ENCODE results near the gene ATG5. TPM values are rescaled to one million over a fixed set of nuclear protein-coding genes. Genes with fewer than 3 reads are reported as not detected.

ATG5 gene
- total RNA-seq, 1 donor from 2014 or later, result 40.8 TPM

GRCh38 chr6:106290954-106291353 is 34.6 kb downstream of the ATG5 start:
- TF ChIP-seq CTCF (IDR thresholded peaks at IDR 0.05; ENCODE audit: unreplicated experiment), result no peak
- Mint-ChIP-seq H3K4me3 (ENCODE audit: low read depth) (no peak overlapping the region), H3K27me3 (no peaks in the 10 kb centered on the region), H3K4me1 (ENCODE audit: low read depth) (peaks cover 13% of the 10 kb centered on the region), H3K27ac (no peak overlapping the region), H3K9me3 (ENCODE audit: low read depth) (peaks cover 5% of the 10 kb centered on the region), H3K36me3 (ENCODE audit: insufficient read depth) (peaks cover 22% of the 10 kb centered on the region)
- DNase-seq (ENCODE audit: low spot score, unreplicated experiment), result no peak

GRCh38 chr6:106290032-106290431 is 35.5 kb downstream of the ATG5 start:
- no peak overlapping the region for H3K27ac Mint-ChIP-seq
- H3K4me3 Mint-ChIP-seq (ENCODE audit: low read depth), result no peak overlapping the region
- H3K36me3 Mint-ChIP-seq (ENCODE audit: insufficient read depth), result peaks cover 21% of the 10 kb centered on the region
- H3K27me3 Mint-ChIP-seq, result no peaks in the 10 kb centered on the region
- DNase-seq (ENCODE audit: low spot score, unreplicated experiment), result no peak
- peaks cover 5% of the 10 kb centered on the region for H3K9me3 Mint-ChIP-seq (ENCODE audit: low read depth)
- TF ChIP-seq CTCF (IDR thresholded peaks at IDR 0.05; ENCODE audit: unreplicated experiment), result no peak
- H3K4me1 Mint-ChIP-seq (ENCODE audit: low read depth), result peaks cover 13% of the 10 kb centered on the region

GRCh38 chr6:106287215-106287614 is 38.3 kb downstream of the ATG5 start:
- no peak for TF ChIP-seq CTCF (IDR thresholded peaks at IDR 0.05; ENCODE audit: unreplicated experiment)
- Mint-ChIP-seq H3K4me1 (ENCODE audit: low read depth) (peaks cover 13% of the 10 kb centered on the region), H3K27ac (peak overlapping the region; percentile 56), H3K4me3 (ENCODE audit: low read depth) (no peak overlapping the region), H3K27me3 (no peaks in the 10 kb centered on the region), H3K9me3 (ENCODE audit: low read depth) (peaks cover 8% of the 10 kb centered on the region), H3K36me3 (ENCODE audit: insufficient read depth) (peaks cover 18% of the 10 kb centered on the region)
- no peak for DNase-seq (ENCODE audit: low spot score, unreplicated experiment)

- Mint-ChIP-seq H3K27ac (no peak overlapping the region), H3K4me3 (ENCODE audit: low read depth) (no peak overlapping the region)
Measured at GRCh38 chr6:106286746-106287145, 38.8 kb downstream of the ATG5 start.

GRCh38 chr6:106283481-106283880 is 42.1 kb downstream of the ATG5 start:
- Mint-ChIP-seq H3K9me3 (ENCODE audit: low read depth) (peaks cover 3% of the 10 kb centered on the region), H3K4me3 (ENCODE audit: low read depth) (no peak overlapping the region), H3K4me1 (ENCODE audit: low read depth) (peaks cover 6% of the 10 kb centered on the region), H3K27ac (no peak overlapping the region), H3K36me3 (ENCODE audit: insufficient read depth) (peaks cover 8% of the 10 kb centered on the region), H3K27me3 (no peaks in the 10 kb centered on the region)
- TF ChIP-seq CTCF (IDR thresholded peaks at IDR 0.05; ENCODE audit: unreplicated experiment), result no peak
- no peak for DNase-seq (ENCODE audit: low spot score, unreplicated experiment)

More at GRCh38 chr6:106286746-106287145, 38.8 kb downstream of the ATG5 start:
- DNase-seq (ENCODE audit: low spot score, unreplicated experiment), result no peak
- Mint-ChIP-seq H3K27me3 (no peaks in the 10 kb centered on the region), H3K36me3 (ENCODE audit: insufficient read depth) (peaks cover 13% of the 10 kb centered on the region), H3K4me1 (ENCODE audit: low read depth) (peaks cover 13% of the 10 kb centered on the region), H3K9me3 (ENCODE audit: low read depth) (peaks cover 6% of the 10 kb centered on the region)
- TF ChIP-seq CTCF (IDR thresholded peaks at IDR 0.05; ENCODE audit: unreplicated experiment), result no peak
